ENCODE results near the gene RERE. TPM values are rescaled to one million over a fixed set of nuclear protein-coding genes. Genes with fewer than 3 reads are reported as not detected.

RERE gene
- total and polyA plus RNA-seq, 2 donors (not counting 3 experiments of a cell fraction or from before 2014, with no cell fraction given) = 14.1 to 113 TPM

GRCh38 chr1:8586438-8586837 is 231.0 kb downstream of the RERE start:
- H4K20me1 ChIP-seq (replicated peaks; ENCODE audit: control insufficient read depth, extremely low read depth, insufficient read depth, low read length) = peaks cover 3% of the 10 kb centered on the region
- intact Hi-C loops (cut with micrococcal nuclease) = no loop called here
- dilution Hi-C loops (cut with MboI; ENCODE audit: extremely low pct_ligation_motif_present, low sequenced_read_pairs) = no loop called here
- H3K79me2 ChIP-seq (ENCODE audit: control insufficient read depth, insufficient read depth, low read length) = peaks cover 20% of the 10 kb centered on the region
- no peak overlapping the region for H3K27ac ChIP-seq (ENCODE audit: insufficient read depth, low read depth, low read length)
- DNase-seq (ENCODE audit: low read depth, low spot score) = no peak
- CTCF ChIA-PET = interaction anchor here (1.0 to 2.7 kb wide), 9 partner anchors 10 to 262 kb away, joined by 3 to 12 read pairs (median 5); no protein-coding TSS in a partner anchor
- no peak for FAIRE-seq
- H3K4me2 ChIP-seq (ENCODE audit: insufficient read depth, low read length) = no peak overlapping the region
- H3K36me3 ChIP-seq (ENCODE audit: control insufficient read depth in 2 of 2, extremely low read depth in 1 of 2, insufficient read depth in 2 of 2, low read length in 2 of 2) = no peaks in the 10 kb centered on the region
- no peak overlapping the region for H3K4me3 ChIP-seq (replicated peaks in 1 of 3; ENCODE audit: insufficient read depth in 1 of 3, low read depth in 1 of 3, low read length in 3 of 3)
- TF ChIP-seq MYC (IDR thresholded peaks at IDR 0.05; ENCODE audit: low read depth, low read length) (no peak), EZH2 (IDR thresholded peaks at IDR 0.05; ENCODE audit: borderline replicate concordance, low read depth, low read length, severe bottlenecking) (no peak), GATA2 (IDR thresholded peaks at IDR 0.05; ENCODE audit: insufficient read depth, insufficient read length, low read depth, low read length) (no peak), MAX (IDR thresholded peaks at IDR 0.05; ENCODE audit: insufficient read depth, insufficient read length) (no peak), POLR2AphosphoS5 (IDR thresholded peaks at IDR 0.05; ENCODE audit: insufficient read depth, low read depth, low read length) (no peak), JUN (IDR thresholded peaks at IDR 0.05; ENCODE audit: borderline replicate concordance, insufficient read depth, insufficient read length, low read depth) (no peak), POLR2A (IDR thresholded peaks at IDR 0.05; ENCODE audit: low read depth, low read length) (no peak), CTCF (IDR thresholded peaks at IDR 0.05; ENCODE audit: extremely low read depth in 1 of 2, insufficient read depth in 1 of 2, low read depth in 1 of 2, low read length in 2 of 2) (no peak), FOS (IDR thresholded peaks at IDR 0.05; ENCODE audit: borderline replicate concordance, insufficient read depth, low read length) (no peak)
- no peaks in the 10 kb centered on the region for H3K27me3 ChIP-seq (ENCODE audit: control insufficient read depth in 2 of 2, insufficient read depth in 2 of 2, low read length in 2 of 2)
- POLR2A ChIA-PET = no interaction called here
- no peaks in the 10 kb centered on the region for H3K9me1 ChIP-seq (replicated peaks; ENCODE audit: control insufficient read depth, extremely low read depth, insufficient read depth, low read length)
- H3K4me1 ChIP-seq (ENCODE audit: control insufficient read depth, extremely low read depth, insufficient read depth, low read length) = no peaks in the 10 kb centered on the region
- no peak overlapping the region for H3K9ac ChIP-seq (replicated peaks; ENCODE audit: extremely low read depth, insufficient read depth, low read length)
- no peak overlapping the region for H2AFZ ChIP-seq (ENCODE audit: low read depth, low read length)
- BruUV-seq (replicated peaks) = no TSS peak
- no peaks in the 10 kb centered on the region for H3K9me3 ChIP-seq (replicated peaks; ENCODE audit: control insufficient read depth, insufficient read depth, low read length)
